ENCODE measurements around the gene UBE4B. TPM values are rescaled to one million over a fixed set of nuclear protein-coding genes. Genes with fewer than 3 reads are reported as not detected.

Gene UBE4B
- total and polyA plus RNA-seq, 3 donors from 2014 or later, result 26.1 to 63.3 (median 62.0) TPM

GRCh38 chr1:10101929-10102328 is 69.2 kb downstream of the UBE4B start:
- Histone ChIP-seq H3K4me1 (no peaks in the 10 kb centered on the region), H3K4me3 (no peak overlapping the region), H3K9me3 (no peaks in the 10 kb centered on the region), H3K27ac (no peak overlapping the region), H3K36me3 (ENCODE audit: low read depth, missing control alignments) (no peaks in the 10 kb centered on the region), H3K27me3 (no peaks in the 10 kb centered on the region)
- no peak for DNase-seq
- TF ChIP-seq POLR2A (IDR thresholded peaks at IDR 0.05), result no peak
- TF ChIP-seq, protein P1, sequence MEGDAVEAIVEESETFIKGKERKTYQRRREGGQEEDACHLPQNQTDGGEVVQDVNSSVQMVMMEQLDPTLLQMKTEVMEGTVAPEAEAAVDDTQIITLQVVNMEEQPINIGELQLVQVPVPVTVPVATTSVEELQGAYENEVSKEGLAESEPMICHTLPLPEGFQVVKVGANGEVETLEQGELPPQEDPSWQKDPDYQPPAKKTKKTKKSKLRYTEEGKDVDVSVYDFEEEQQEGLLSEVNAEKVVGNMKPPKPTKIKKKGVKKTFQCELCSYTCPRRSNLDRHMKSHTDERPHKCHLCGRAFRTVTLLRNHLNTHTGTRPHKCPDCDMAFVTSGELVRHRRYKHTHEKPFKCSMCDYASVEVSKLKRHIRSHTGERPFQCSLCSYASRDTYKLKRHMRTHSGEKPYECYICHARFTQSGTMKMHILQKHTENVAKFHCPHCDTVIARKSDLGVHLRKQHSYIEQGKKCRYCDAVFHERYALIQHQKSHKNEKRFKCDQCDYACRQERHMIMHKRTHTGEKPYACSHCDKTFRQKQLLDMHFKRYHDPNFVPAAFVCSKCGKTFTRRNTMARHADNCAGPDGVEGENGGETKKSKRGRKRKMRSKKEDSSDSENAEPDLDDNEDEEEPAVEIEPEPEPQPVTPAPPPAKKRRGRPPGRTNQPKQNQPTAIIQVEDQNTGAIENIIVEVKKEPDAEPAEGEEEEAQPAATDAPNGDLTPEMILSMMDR (IDR thresholded peaks at IDR 0.05), result no peak
- intact Hi-C loops (cut with DNase I; ENCODE audit: low total_unique reads), result no loop called here

- TF ChIP-seq, protein P1 (IDR thresholded peaks at IDR 0.05), result no peak
- TF ChIP-seq POLR2A (IDR thresholded peaks at IDR 0.05), result no peak
- 94 to 97% methylated on average over 5 of the region's 5 CpGs for WGBS, 2 donors
- Histone ChIP-seq H3K9me3 (no peaks in the 10 kb centered on the region), H3K27ac (no peak overlapping the region), H3K4me3 (no peak overlapping the region), H3K36me3 (ENCODE audit: low read depth, missing control alignments) (no peaks in the 10 kb centered on the region), H3K27me3 (no peaks in the 10 kb centered on the region), H3K4me1 (peaks cover 6% of the 10 kb centered on the region)
- intact Hi-C loops (cut with DNase I; ENCODE audit: low total_unique reads), result no loop called here
- DNase-seq, result no peak
Measured at GRCh38 chr1:10103193-10103592, 70.4 kb downstream of the UBE4B start.

DNA sequence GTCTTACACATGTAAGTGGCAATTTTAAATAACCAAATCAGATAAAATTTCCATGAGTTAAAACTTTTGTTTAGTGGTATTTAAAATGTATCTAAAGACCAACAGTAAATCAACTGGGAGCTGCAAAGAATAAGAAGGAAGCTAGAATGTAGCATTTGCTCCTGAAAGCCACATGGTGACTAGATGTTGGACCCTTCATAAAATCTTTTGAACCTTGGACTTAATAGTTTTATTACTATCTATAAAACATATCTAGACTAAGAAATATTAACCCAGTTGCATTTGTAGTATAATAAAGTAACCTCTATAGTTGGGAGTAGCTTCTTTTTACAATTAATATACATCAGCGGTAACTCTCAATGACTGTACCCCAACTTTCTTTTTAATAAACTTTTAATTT is 72.1 kb downstream of the UBE4B start:
- H3K36me3 ChIP-seq (ENCODE audit: low read depth, missing control alignments), result no peaks in the 10 kb centered on the region
- TF ChIP-seq POLR2A (IDR thresholded peaks at IDR 0.05), result no peak
- TF ChIP-seq, protein P1 (IDR thresholded peaks at IDR 0.05), result no peak

DNA sequence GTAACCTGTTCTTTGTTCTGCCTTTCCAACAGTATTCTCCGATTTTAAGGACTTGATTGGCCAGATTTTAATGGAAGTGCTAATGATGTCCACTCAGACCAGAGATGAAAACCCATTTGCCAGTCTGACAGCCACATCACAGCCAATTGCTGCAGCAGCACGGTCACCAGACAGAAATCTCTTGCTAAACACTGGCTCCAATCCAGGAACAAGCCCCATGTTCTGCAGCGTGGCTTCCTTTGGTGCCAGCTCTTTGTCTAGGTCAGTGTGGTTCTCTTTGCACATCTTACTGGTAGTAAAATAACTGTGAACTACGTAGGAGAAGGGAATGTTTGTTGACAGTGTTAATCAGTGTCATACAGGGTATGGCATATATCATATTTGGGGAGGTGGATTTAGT is 72.7 kb downstream of the UBE4B start:
- TF ChIP-seq POLR2A (IDR thresholded peaks at IDR 0.05), result no peak
- TF ChIP-seq, protein P1 (IDR thresholded peaks at IDR 0.05), result no peak
- no peaks in the 10 kb centered on the region for H3K9me3 ChIP-seq
- intact Hi-C loops (cut with DNase I; ENCODE audit: low total_unique reads), result no loop called here
- no peaks in the 10 kb centered on the region for H3K36me3 ChIP-seq (ENCODE audit: low read depth, missing control alignments)
- H3K27me3 ChIP-seq, result no peaks in the 10 kb centered on the region
- no peak overlapping the region for H3K4me3 ChIP-seq
- DNase-seq, result no peak
- H3K27ac ChIP-seq, result no peak overlapping the region
- WGBS, 2 donors, result 87 to 92% methylated on average over 4 of the region's 4 CpGs
- peaks cover 13% of the 10 kb centered on the region for H3K4me1 ChIP-seq

More for the DNA sequence above, 72.1 kb downstream of the UBE4B start:
- H3K4me1 ChIP-seq, result peaks cover 13% of the 10 kb centered on the region
- no peaks in the 10 kb centered on the region for H3K27me3 ChIP-seq
- H3K27ac ChIP-seq, result no peak overlapping the region
- WGBS, 2 donors, result 89 to 96% methylated on average over 1 of the region's 1 CpG
- DNase-seq, result no peak
- H3K4me3 ChIP-seq, result no peak overlapping the region
- H3K9me3 ChIP-seq, result no peaks in the 10 kb centered on the region
- intact Hi-C loops (cut with DNase I; ENCODE audit: low total_unique reads), result no loop called here

GRCh38 chr1:10106241-10106640 is 73.5 kb downstream of the UBE4B start:
- no peak for TF ChIP-seq POLR2A (IDR thresholded peaks at IDR 0.05)
- TF ChIP-seq, protein P1 (IDR thresholded peaks at IDR 0.05), result no peak
- Histone ChIP-seq H3K27ac (no peak overlapping the region), H3K27me3 (no peaks in the 10 kb centered on the region), H3K36me3 (ENCODE audit: low read depth, missing control alignments) (no peaks in the 10 kb centered on the region), H3K9me3 (no peaks in the 10 kb centered on the region), H3K4me1 (peaks cover 13% of the 10 kb centered on the region), H3K4me3 (no peak overlapping the region)
- intact Hi-C loops (cut with DNase I; ENCODE audit: low total_unique reads), result no loop called here
- 94 to 96% methylated on average over 17 of the region's 17 CpGs for WGBS, 2 donors
- no peak for DNase-seq

Data from testis (tissue), 3 donors.